IMR-90 (cell line): ENCODE data around the gene PLA2G4A. TPM values are rescaled to one million over a fixed set of nuclear protein-coding genes. Genes with fewer than 3 reads are reported as not detected.

Source experiments
- ATAC-seq: fragments of 200-7000 bp; cut with Tn5 transposase; 2 replicates; pipeline ENCODE4 v1.9.1; 2020; ENCODE audit warnings: low read depth, mild to moderate bottlenecking, moderate library complexity
- BruUV-seq: library from RNA; stranded (reverse); fragments of 400-500 nt; replicated peaks from 2 replicates; lab custom pipeline; 2021; lab: Mats Ljungman, UMichigan
- CTCF ChIA-PET: fragments of 300-600 bp; formaldehyde crosslinking; extraction: SDS; loops from one replicate; lab custom pipeline; 2021; ENCODE audit warnings: antibody characterized with exemption; lab: Yijun Ruan, JAX
- POLR2A ChIA-PET: fragments of 300-600 bp; sonication (Branson Sonifier 250); formaldehyde crosslinking; loops from one replicate; lab custom pipeline; 2022; ENCODE audit warnings: antibody characterized with exemption; ENCODE audit not compliant: unreplicated experiment; lab: Charles Lee
- DNase-seq: peaks from one replicate; pipeline ENCODE4 v3.0.0; 2013
- H2AFZ ChIP-seq: replicated peaks from 2 replicates; pipeline ENCODE3; 2013; ENCODE audit warnings: low read length, mild to moderate bottlenecking; ENCODE audit not compliant: poor library complexity
- H2AK5ac ChIP-seq: 2 replicates; pipeline ENCODE4 v1.6.1; 2013; ENCODE audit warnings: low read depth, low read length, inconsistent platforms
- H2AK9ac ChIP-seq: replicated peaks from 2 replicates; pipeline ENCODE3; 2013; ENCODE audit warnings: mild to moderate bottlenecking, low read depth, low read length, moderate library complexity; ENCODE audit not compliant: poor library complexity
- H2BK120ac ChIP-seq: 2 replicates; pipeline ENCODE4 v1.6.1; 2013; ENCODE audit warnings: low read depth, low read length, inconsistent platforms
- H2BK15ac ChIP-seq: 3 replicates; pipeline ENCODE4 v1.6.1; 2013; ENCODE audit warnings: low read depth, low read length, inconsistent platforms
- H2BK20ac ChIP-seq: 2 replicates; pipeline ENCODE4 v1.6.1; 2013; ENCODE audit warnings: low read depth, mild to moderate bottlenecking, inconsistent platforms, low read length, moderate library complexity
- H2BK5ac ChIP-seq: 2 replicates; pipeline ENCODE4 v1.6.1; 2013; ENCODE audit warnings: mild to moderate bottlenecking, low read depth, low read length, inconsistent platforms; ENCODE audit not compliant: poor library complexity, severe bottlenecking
- H3K14ac ChIP-seq: replicated peaks from 2 replicates; pipeline ENCODE4 v1.6.1; 2013; ENCODE audit warnings: low read depth, low read length, inconsistent platforms
- H3K18ac ChIP-seq: 2 replicates; pipeline ENCODE4 v1.6.1; 2013; ENCODE audit warnings: low read depth, low read length, control low read depth
- H3K23ac ChIP-seq: 2 replicates; pipeline ENCODE4 v1.6.1; 2013; ENCODE audit warnings: low read depth, low read length, inconsistent platforms
- H3K27ac ChIP-seq: 2 replicates; pipeline ENCODE4 v1.5.1; 2013; ENCODE audit warnings: mild to moderate bottlenecking, control low read depth, low read length; ENCODE audit not compliant: insufficient read depth
- H3K27me3 ChIP-seq: 2 replicates; pipeline ENCODE4 v1.6.1; 2013; ENCODE audit warnings: low read length; ENCODE audit not compliant: control insufficient read depth, insufficient read depth
- H3K36me3 ChIP-seq: 2 replicates; pipeline ENCODE4 v1.6.1; 2013; ENCODE audit warnings: low read length, mixed read lengths; ENCODE audit not compliant: control insufficient read depth, insufficient read depth
- H3K4ac ChIP-seq: 2 replicates; pipeline ENCODE4 v1.6.1; 2013; ENCODE audit warnings: low read depth, low read length, inconsistent platforms
- H3K4me1 ChIP-seq: 2 replicates; pipeline ENCODE4 v1.6.1; 2013; ENCODE audit warnings: low read length, mixed read lengths; ENCODE audit not compliant: control insufficient read depth, insufficient read depth
- H3K4me2 ChIP-seq: 2 replicates; pipeline ENCODE4 v1.6.1; 2013; ENCODE audit warnings: low read depth, mild to moderate bottlenecking, control low read depth, low read length, moderate library complexity
- H3K4me3 ChIP-seq: 2 replicates; pipeline ENCODE4 v1.5.1; 2013; ENCODE audit warnings: low read depth, mild to moderate bottlenecking, control low read depth, low read length, moderate library complexity; ENCODE audit not compliant: insufficient read depth
- H3K56ac ChIP-seq: 2 replicates; pipeline ENCODE4 v1.6.1; 2013; ENCODE audit warnings: low read length, inconsistent platforms; ENCODE audit not compliant: insufficient read depth; ENCODE audit errors: extremely low read depth
- H3K79me1 ChIP-seq, 2 experiments: 2 replicates each; pipeline ENCODE4 v1.6.1; 2013; ENCODE audit warnings: low read length in 2 of 2, inconsistent platforms in 1 of 2, low read depth in 1 of 2
- H3K9ac ChIP-seq: 2 replicates; pipeline ENCODE4 v1.6.1; 2013; ENCODE audit warnings: low read depth, low read length, control low read depth
- H3K9me1 ChIP-seq: 2 replicates; pipeline ENCODE4 v1.6.1; 2013; ENCODE audit warnings: low read length, inconsistent platforms; ENCODE audit not compliant: insufficient read depth
- H3K9me3 ChIP-seq: 2 replicates; pipeline ENCODE4 v1.6.1; 2013; ENCODE audit warnings: low read length; ENCODE audit not compliant: control insufficient read depth, insufficient read depth
- H4K20me1 ChIP-seq: 2 replicates; pipeline ENCODE4 v1.6.1; 2013; ENCODE audit warnings: low read length, inconsistent platforms; ENCODE audit not compliant: insufficient read depth
- H4K5ac ChIP-seq: 2 replicates; pipeline ENCODE4 v1.6.1; 2013; ENCODE audit warnings: mild to moderate bottlenecking, low read depth, low read length, control low read depth
- H4K8ac ChIP-seq, 2 experiments: 2 replicates each; pipeline ENCODE4 v1.6.1; 2013; ENCODE audit warnings: low read depth in 2 of 2, low read length in 2 of 2, control low read depth in 1 of 2, inconsistent platforms in 1 of 2
- H4K91ac ChIP-seq: 2 replicates; pipeline ENCODE4 v1.6.1; 2013; ENCODE audit warnings: low read depth, low read length, inconsistent platforms; ENCODE audit not compliant: insufficient read depth
- FOS ChIP-seq: fragments of 150-350 bp; IDR thresholded peaks from 2 replicates; pipeline ENCODE4 v1.6.1; 2016; ENCODE audit warnings: low read depth, low read length
- SMC3 ChIP-seq: fragments of 150-350 bp; IDR thresholded peaks from 2 replicates; pipeline ENCODE4 v1.6.1; 2016; ENCODE audit warnings: low read depth, mild to moderate bottlenecking, antibody characterized with exemption, low read length, moderate library complexity
- dilution Hi-C: fragments of 300-500 bp; cut with HindIII; formaldehyde crosslinking; loops from one replicate; pipeline ENCODE4 v1.14.3; 2018; ENCODE audit warnings: low sequenced_read_pairs; ENCODE audit not compliant: unreplicated experiment
- in situ Hi-C: fragments of 300-500 bp; cut with MboI; formaldehyde crosslinking; loops from 3 replicates; pipeline ENCODE4 v1.14.3; 2019; ENCODE audit warnings: low sequenced_read_pairs, inconsistent platforms, mixed read lengths
- intact Hi-C: fragments of 100-400 bp; cut with micrococcal nuclease; formaldehyde crosslinking; loops from 2 replicates; pipeline ENCODE4 v1.10.0; 2022
- polyA plus RNA-seq, 3 experiments: library from polyadenylated mRNA; depleted of rRNA; stranded (reverse); fragments of >200 nt; gene quantifications; 2 replicates each; pipeline ENCODE4 v1.2.3, GENCODE V29; 2012; ENCODE audit warnings: low replicate concordance in 1 of 3
- total RNA-seq: library from RNA; depleted of rRNA; stranded (reverse); fragments of >200 nt; gene quantifications from 2 replicates; pipeline ENCODE4 v1.2.3, GENCODE V29; 2012

PLA2G4A gene
- total and polyA plus RNA-seq, 2 of the 4 experiments (the other 2 are of a cell fraction), result 1.6 to 3.8 TPM

DNA sequence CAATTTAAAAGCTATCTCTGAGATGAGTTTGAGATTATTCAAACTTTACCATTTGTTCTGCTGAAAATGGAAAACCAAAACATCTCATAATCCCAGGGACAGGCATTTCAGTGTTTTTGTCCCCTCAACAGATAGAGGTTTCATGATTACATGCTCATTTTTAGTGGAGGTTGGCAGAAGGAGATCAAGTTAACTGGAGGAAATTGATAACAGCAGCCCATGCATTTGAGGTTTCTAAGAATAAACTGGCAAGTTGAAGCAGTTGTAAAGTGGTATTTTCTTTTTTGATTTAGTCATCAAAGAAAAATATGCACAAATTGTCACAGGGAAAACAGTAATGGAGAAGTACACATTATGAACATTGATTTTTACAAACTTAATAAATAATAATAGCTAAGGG is 205.8 kb downstream of the PLA2G4A start:
- Histone ChIP-seq H3K4me3 (no peak overlapping the region), H4K91ac (no peak overlapping the region), H3K4me1 (no peaks in the 10 kb centered on the region), H4K5ac (no peak overlapping the region), H2AK9ac (no peak overlapping the region), H3K56ac (no peak overlapping the region), H2BK15ac (no peak overlapping the region), H3K18ac (no peak overlapping the region), H2AFZ (no peak overlapping the region), H3K79me1 (no peaks in the 10 kb centered on the region), H2BK20ac (no peak overlapping the region), H2BK120ac (no peak overlapping the region), H3K14ac (no peak overlapping the region), H2BK5ac (no peak overlapping the region), H3K27ac (no peak overlapping the region), H3K36me3 (no peaks in the 10 kb centered on the region), H4K8ac (no peak overlapping the region), H3K9me3 (no peaks in the 10 kb centered on the region), H3K23ac (no peak overlapping the region), H4K20me1 (no peaks in the 10 kb centered on the region), H3K9me1 (no peaks in the 10 kb centered on the region), H3K4ac (no peak overlapping the region), H3K4me2 (no peak overlapping the region), H3K9ac (no peak overlapping the region), H2AK5ac (no peak overlapping the region), H3K27me3 (no peaks in the 10 kb centered on the region)
- ChIA-PET CTCF (interaction anchor here (0.5 to 1.2 kb wide), 2 partner anchors 17 to 35 kb away, joined by 3 to 5 read pairs; no protein-coding TSS in a partner anchor), POLR2A (no interaction called here)
- TF ChIP-seq FOS, result no peak
- no peak for TF ChIP-seq SMC3
- no peak for DNase-seq
- no peak for ATAC-seq
- dilution Hi-C loops (no loop called here), intact Hi-C loops (loop anchor here (10.0 kb wide), 1 partner anchor 1080 kb away; no protein-coding TSS in a partner anchor), in situ Hi-C loops (no loop called here)
- BruUV-seq, result no TSS peak
